ENCODE measurements around the gene IQSEC3. TPM values are rescaled to one million over a fixed set of nuclear protein-coding genes. Genes with fewer than 3 reads are reported as not detected.

IQSEC3 gene
- total RNA-seq, 3 donors from 2014 or later (not counting 1 experiment from before 2014, with no cell fraction given) = 4.4 to 7.1 (median 5.3) TPM

DNA sequence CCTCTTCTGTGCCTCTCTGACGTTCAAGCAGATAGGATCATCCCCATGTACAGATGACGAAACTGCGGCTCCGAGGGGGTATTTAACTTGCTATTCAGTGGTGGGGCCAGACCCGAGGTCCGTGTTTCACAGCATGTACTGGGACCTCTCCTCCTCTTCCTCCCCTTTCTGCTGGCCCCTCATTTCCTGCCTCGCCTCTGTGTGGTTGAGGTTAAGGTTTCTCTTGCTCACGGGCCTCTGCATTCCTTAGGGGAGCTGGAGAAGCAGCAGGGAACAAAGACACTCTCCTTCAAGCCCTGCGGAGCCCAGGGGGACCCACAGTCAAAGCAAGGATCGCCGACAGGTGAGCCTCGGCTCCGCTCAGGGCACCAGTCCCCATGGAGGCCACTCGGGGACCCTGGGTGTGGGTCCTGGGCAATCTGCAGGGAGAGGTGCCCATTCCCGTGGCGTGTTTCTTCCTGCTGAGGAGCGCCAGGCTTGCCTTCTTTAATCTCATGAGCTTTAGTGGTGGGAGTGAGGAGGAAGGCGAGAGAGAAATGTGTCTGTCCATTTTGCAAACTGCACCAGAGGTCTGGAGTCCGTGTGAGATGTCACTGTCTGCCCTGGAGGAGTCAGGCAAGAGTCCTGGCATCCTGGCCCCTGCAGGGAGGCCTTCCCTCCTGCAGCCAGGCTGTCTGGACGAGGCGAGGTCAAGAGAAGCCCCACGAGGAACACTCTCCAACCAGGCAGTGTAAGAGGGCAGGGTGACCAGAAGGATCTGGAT lies 102.4 kb downstream of the IQSEC3 start:
- H3K9me3 ChIP-seq (ENCODE audit: control insufficient read depth, insufficient read depth, low read length) = no peaks in the 10 kb centered on the region
- no peak overlapping the region for H3K4me3 ChIP-seq (ENCODE audit: low read length)
- Mint-ChIP-seq H3K27me3 (ENCODE audit: low read depth in 2 of 2) (peaks cover 3 to 11% of the 10 kb centered on the region in 2 donors), H3K4me3 (no peak overlapping the region), H3K27ac (no peak overlapping the region), H3K4me1 (peaks cover 18 to 24% of the 10 kb centered on the region in 2 donors), H3K36me3 (no peaks in the 10 kb centered on the region), H3K9me3 (no peaks in the 10 kb centered on the region)
- no peak overlapping the region for H3K27ac ChIP-seq (ENCODE audit: low read length)
- intact Hi-C loops (cut with micrococcal nuclease) = no loop called here
- H3K27me3 ChIP-seq (ENCODE audit: control insufficient read depth, insufficient read depth, low read length) = no peaks in the 10 kb centered on the region
- H3K36me3 ChIP-seq (ENCODE audit: control insufficient read depth, insufficient read depth, low read length) = no peaks in the 10 kb centered on the region
- peak in 1 of 3 donors; percentile 17 for ATAC-seq
- H3K4me1 ChIP-seq (ENCODE audit: control insufficient read depth, insufficient read depth, low read length) = peaks cover 11% of the 10 kb centered on the region
- 42% methylated on average over 20 of the region's 22 CpGs for WGBS (ENCODE audit: insufficient coverage)
- no peak for DNase-seq
- TF ChIP-seq, protein P1, sequence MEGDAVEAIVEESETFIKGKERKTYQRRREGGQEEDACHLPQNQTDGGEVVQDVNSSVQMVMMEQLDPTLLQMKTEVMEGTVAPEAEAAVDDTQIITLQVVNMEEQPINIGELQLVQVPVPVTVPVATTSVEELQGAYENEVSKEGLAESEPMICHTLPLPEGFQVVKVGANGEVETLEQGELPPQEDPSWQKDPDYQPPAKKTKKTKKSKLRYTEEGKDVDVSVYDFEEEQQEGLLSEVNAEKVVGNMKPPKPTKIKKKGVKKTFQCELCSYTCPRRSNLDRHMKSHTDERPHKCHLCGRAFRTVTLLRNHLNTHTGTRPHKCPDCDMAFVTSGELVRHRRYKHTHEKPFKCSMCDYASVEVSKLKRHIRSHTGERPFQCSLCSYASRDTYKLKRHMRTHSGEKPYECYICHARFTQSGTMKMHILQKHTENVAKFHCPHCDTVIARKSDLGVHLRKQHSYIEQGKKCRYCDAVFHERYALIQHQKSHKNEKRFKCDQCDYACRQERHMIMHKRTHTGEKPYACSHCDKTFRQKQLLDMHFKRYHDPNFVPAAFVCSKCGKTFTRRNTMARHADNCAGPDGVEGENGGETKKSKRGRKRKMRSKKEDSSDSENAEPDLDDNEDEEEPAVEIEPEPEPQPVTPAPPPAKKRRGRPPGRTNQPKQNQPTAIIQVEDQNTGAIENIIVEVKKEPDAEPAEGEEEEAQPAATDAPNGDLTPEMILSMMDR (IDR thresholded peaks at IDR 0.05) = no peak

DNA sequence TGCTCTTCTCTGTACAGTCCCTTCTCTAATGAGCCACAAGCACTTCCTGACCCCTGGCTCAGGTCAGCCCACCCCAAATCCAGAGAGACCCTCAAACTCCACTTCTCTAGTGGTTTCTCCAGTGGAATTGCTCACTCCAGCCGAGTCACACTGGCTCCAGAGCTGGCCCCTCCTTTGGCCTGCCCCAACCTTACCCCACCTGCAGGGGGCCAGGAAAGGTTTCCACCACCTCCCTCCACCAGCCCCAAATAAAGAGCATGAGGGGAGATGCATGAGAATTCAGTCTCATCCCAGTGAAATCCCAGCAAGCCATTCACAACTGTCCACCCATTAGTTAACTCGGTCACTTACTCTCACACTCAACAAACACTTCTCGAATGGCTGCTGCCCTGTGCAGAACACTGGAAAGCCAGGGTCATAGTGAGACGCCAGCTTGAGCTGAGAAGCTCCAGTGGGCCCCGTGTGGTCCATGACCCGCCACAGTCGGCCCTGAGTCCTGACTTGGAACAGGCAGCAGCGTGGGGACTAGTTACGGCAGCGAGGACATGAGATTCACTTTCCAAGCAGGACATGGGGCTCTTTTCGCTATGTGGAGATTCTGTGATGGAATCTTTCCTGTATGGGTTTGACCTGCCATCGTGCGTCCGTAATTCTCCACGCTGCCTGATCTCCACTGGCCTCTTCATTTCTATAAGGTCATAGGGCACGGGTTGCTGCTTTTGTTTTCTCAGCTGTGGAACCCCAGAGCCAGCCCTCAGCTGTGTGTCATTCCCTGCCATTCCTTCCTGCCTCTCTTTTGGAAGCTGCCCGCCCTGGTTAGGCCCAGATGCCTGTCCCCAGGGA lies 103.2 kb downstream of the IQSEC3 start:
- Mint-ChIP-seq H3K4me1 (peaks cover 18 to 20% of the 10 kb centered on the region in 2 donors), H3K4me3 (no peak overlapping the region), H3K27ac (no peak overlapping the region), H3K27me3 (ENCODE audit: low read depth in 2 of 2) (peaks cover 3 to 11% of the 10 kb centered on the region in 2 donors), H3K36me3 (no peaks in the 10 kb centered on the region), H3K9me3 (no peaks in the 10 kb centered on the region)
- Histone ChIP-seq H3K9me3 (ENCODE audit: control insufficient read depth, insufficient read depth, low read length) (no peaks in the 10 kb centered on the region), H3K27ac (ENCODE audit: low read length) (no peak overlapping the region), H3K36me3 (ENCODE audit: control insufficient read depth, insufficient read depth, low read length) (no peaks in the 10 kb centered on the region), H3K27me3 (ENCODE audit: control insufficient read depth, insufficient read depth, low read length) (no peaks in the 10 kb centered on the region), H3K4me3 (ENCODE audit: low read length) (no peak overlapping the region), H3K4me1 (ENCODE audit: control insufficient read depth, insufficient read depth, low read length) (peaks cover 11% of the 10 kb centered on the region)
- TF ChIP-seq, protein P1 (IDR thresholded peaks at IDR 0.05) = no peak
- WGBS (ENCODE audit: insufficient coverage) = 87% methylated on average over 17 of the region's 17 CpGs
- intact Hi-C loops (cut with micrococcal nuclease) = no loop called here
- no peak for DNase-seq
- no peak for ATAC-seq

DNA sequence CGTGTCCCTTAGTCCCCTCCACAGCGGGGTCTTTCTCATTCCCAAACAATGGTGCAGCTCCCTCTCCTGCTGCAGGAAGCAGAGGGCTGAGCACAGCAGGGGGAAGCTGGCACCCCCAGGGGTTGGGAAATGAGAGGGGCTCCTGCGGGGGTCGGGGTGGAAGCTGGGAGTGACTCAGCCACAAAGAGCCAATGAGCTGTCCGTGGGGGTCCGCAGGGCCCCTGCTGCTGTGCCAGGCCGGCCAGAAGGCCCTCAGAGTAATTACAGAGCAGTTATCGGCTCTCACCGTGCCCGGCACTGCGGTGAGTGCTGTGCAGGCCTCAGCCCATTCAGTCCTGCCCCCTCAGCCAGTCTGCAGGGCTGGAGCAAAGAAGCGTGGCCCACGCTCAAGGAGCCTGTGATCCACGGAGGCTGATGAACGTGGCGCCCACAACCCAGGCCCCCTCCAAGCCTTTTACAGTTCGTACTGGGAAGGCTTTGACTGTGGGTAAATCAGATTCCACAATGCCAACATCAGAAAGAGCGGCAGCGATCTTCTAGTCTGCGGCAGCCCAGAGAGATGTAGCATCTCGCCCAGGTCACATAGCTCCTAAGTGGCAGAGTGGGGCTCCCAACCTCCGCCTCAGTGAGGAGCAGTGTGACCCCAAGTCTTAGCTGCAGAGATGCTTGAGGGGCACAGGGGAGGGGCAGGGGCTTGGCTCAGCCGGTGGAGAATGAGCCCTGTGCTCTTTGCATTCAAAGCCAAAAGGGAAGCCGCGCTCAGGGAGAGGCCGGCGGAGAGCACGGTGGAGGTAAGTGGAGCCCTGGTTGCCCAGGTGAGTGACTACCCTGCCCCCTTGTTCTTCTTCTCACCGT lies 104.0 kb downstream of the IQSEC3 start:
- Mint-ChIP-seq H3K9me3 (no peaks in the 10 kb centered on the region), H3K27ac (no peak overlapping the region), H3K27me3 (ENCODE audit: low read depth in 2 of 2) (peaks cover 3 to 11% of the 10 kb centered on the region in 2 donors), H3K4me1 (peaks cover 18 to 19% of the 10 kb centered on the region in 2 donors), H3K4me3 (no peak overlapping the region), H3K36me3 (no peaks in the 10 kb centered on the region)
- H3K36me3 ChIP-seq (ENCODE audit: control insufficient read depth, insufficient read depth, low read length) = no peaks in the 10 kb centered on the region
- peaks cover 11% of the 10 kb centered on the region for H3K4me1 ChIP-seq (ENCODE audit: control insufficient read depth, insufficient read depth, low read length)
- intact Hi-C loops (cut with micrococcal nuclease) = no loop called here
- H3K9me3 ChIP-seq (ENCODE audit: control insufficient read depth, insufficient read depth, low read length) = no peaks in the 10 kb centered on the region
- 83% methylated on average over 29 of the region's 29 CpGs for WGBS (ENCODE audit: insufficient coverage)
- ATAC-seq (no peak), DNase-seq (no peak)
- no peaks in the 10 kb centered on the region for H3K27me3 ChIP-seq (ENCODE audit: control insufficient read depth, insufficient read depth, low read length)
- no peak overlapping the region for H3K4me3 ChIP-seq (ENCODE audit: low read length)
- TF ChIP-seq, protein P1 (IDR thresholded peaks at IDR 0.05) = no peak
- no peak overlapping the region for H3K27ac ChIP-seq (ENCODE audit: low read length)

Measured in natural killer cell (primary cell).